Spleen (tissue), 11 donors: ENCODE measurements around the gene PSME3IP1. TPM values are rescaled to one million over a fixed set of nuclear protein-coding genes. Genes with fewer than 3 reads are reported as not detected.

Experiments
- DNase-seq: peaks from one replicate; pipeline ENCODE4 v3.0.0-alpha.2; 2020
- H3K27ac ChIP-seq, 8 donors: fragments of 200-600 bp; sonication (generic) in 7 of 8; 1 replicate in 4 of 8; 2 replicates in 4 of 8; pipeline versions ENCODE4 v1.5.0 to v1.8.0; 2016 to 2021; ENCODE audit warnings: inconsistent platforms in 4 of 8, mild to moderate bottlenecking in 4 of 8, moderate library complexity in 1 of 8
- H3K27me3 ChIP-seq, 7 donors: fragments of 200-600 bp; sonication (generic) in 6 of 7; replicated peaks in 1 of 7; 1 replicate in 4 of 7; 2 replicates in 3 of 7; pipeline versions ENCODE4 v1.5.0 to v1.8.0; 2016 to 2021; ENCODE audit warnings: inconsistent platforms in 3 of 7, mild to moderate bottlenecking in 1 of 7
- H3K36me3 ChIP-seq, 6 donors: fragments of 200-600 bp; sonication (generic) in 5 of 6; 1 replicate in 4 of 6; 2 replicates in 2 of 6; pipeline versions ENCODE4 v1.5.0 to v1.8.0; 2016 to 2021; ENCODE audit warnings: inconsistent platforms in 2 of 6
- H3K4me1 ChIP-seq, 6 donors: fragments of 200-600 bp; sonication (generic) in 5 of 6; 1 replicate in 3 of 6; 2 replicates in 3 of 6; pipeline versions ENCODE4 v1.5.0 to v1.8.0; 2016 to 2021; ENCODE audit warnings: inconsistent platforms in 3 of 6
- H3K4me3 ChIP-seq, 8 donors: fragments of 200-600 bp; sonication (generic) in 7 of 8; 1 replicate in 4 of 8; 2 replicates in 4 of 8; pipeline versions ENCODE4 v1.5.0 to v1.8.0; 2016 to 2021; ENCODE audit warnings: inconsistent platforms in 4 of 8, mild to moderate bottlenecking in 4 of 8, moderate library complexity in 2 of 8
- H3K9me3 ChIP-seq, 8 donors: fragments of 200-600 bp; sonication (generic) in 7 of 8; 1 replicate in 4 of 8; 2 replicates in 4 of 8; pipeline versions ENCODE4 v1.5.0 to v1.8.0; 2016 to 2021; ENCODE audit warnings: inconsistent platforms in 4 of 8
- POLR2A ChIP-seq, 3 donors: fragments of 450-650 bp; IDR thresholded peaks; one replicate each; pipeline ENCODE4 v1.5.1; 2017; ENCODE audit warnings: antibody characterized with exemption in 3 of 3, mild to moderate bottlenecking in 1 of 3
- POLR2AphosphoS5 ChIP-seq, 3 donors: sonication (generic); formaldehyde crosslinking; IDR thresholded peaks; one replicate each; pipeline ENCODE4 v1.5.1; 2017; ENCODE audit warnings: antibody characterized with exemption in 3 of 3
- WGBS, 5 donors: extraction: QIAGEN DNeasy Blood & Tissue Kit in 3 of 5; methylation state at CpG; one replicate each; pipeline versions ENCODE4 v1.1.5 to v1.1.7; 2013 to 2018; 5-methylcytosine and 5-hydroxymethylcytosine counted together
- intact Hi-C: fragments of 100-400 bp; cut with DNase I; formaldehyde crosslinking; loops from one replicate; pipeline ENCODE4 v1.15.0; 2023; ENCODE audit warnings: low total_unique reads
- polyA plus RNA-seq, 3 donors: library from polyadenylated mRNA; stranded (reverse); fragments of 200-250 nt; gene quantifications; one replicate each; pipeline ENCODE4 v1.2.1, GENCODE V29; 2013
- total RNA-seq, 7 donors: library from RNA; depleted of rRNA in 3 of 7; stranded (reverse); fragments of >200 nt in 3 of 7; fragmentation: NEBNext Ultra II Directional in 4 of 7; extraction: Animal tissue kit (Norgen Biotek cat#: 25700) in 4 of 7; gene quantifications; one replicate each; pipeline versions ENCODE4 v1.1.0 to v1.2.1, GENCODE V29; 2016 to 2021
- TF ChIP-seq, protein P1 (sequence below), 11 experiments: fragments of 200-600 bp in 7 of 11; fragments of 450-650 bp in 4 of 11; sonication (generic) in 4 of 11; IDR thresholded peaks in 8 of 11; conservative IDR thresholded peaks in 3 of 11; 1 replicate in 7 of 11; 2 replicates in 4 of 11; pipeline versions ENCODE4 v1.4.0 to v1.8.0; 2016 to 2021; ENCODE audit warnings: antibody characterized with exemption in 11 of 11, inconsistent platforms in 4 of 11, mild to moderate bottlenecking in 1 of 11
- donor health status: healthy with polysubstance abuse.
- donor health status: DM: no; HTN: no; CAD: no; lungs with moderate emphysema.
- donor health status: DM: no; HTN: no; CAD: no.
- donor health status: Bipolar disorder and iron deficiency.
- donor health status: healthy.
- donor health status: DM: no; HTN: no; CAD: no.
- donor health status: DM: yes; HTN: yes; CAD: no.

Gene PSME3IP1
- total and polyA plus RNA-seq, 10 donors = 64.6 to 128 (median 96.0) TPM

GRCh38 chr16:57149391-57149790, 36.4 kb downstream of the PSME3IP1 start:
- no peak for DNase-seq
- Histone ChIP-seq H3K9me3 (no peaks in the 10 kb centered on the region), H3K4me3 (no peak overlapping the region), H3K27me3 (no peaks in the 10 kb centered on the region), H3K4me1 (peaks cover 18 to 62% (median 37%) of the 10 kb centered on the region in 6 donors), H3K36me3 (peaks cover 0 to 73% (median 25%) of the 10 kb centered on the region in 6 donors), H3K27ac (peak overlapping the region in 1 of 8 donors; percentile 17)
- intact Hi-C loops = no loop called here
- TF ChIP-seq, protein P1, sequence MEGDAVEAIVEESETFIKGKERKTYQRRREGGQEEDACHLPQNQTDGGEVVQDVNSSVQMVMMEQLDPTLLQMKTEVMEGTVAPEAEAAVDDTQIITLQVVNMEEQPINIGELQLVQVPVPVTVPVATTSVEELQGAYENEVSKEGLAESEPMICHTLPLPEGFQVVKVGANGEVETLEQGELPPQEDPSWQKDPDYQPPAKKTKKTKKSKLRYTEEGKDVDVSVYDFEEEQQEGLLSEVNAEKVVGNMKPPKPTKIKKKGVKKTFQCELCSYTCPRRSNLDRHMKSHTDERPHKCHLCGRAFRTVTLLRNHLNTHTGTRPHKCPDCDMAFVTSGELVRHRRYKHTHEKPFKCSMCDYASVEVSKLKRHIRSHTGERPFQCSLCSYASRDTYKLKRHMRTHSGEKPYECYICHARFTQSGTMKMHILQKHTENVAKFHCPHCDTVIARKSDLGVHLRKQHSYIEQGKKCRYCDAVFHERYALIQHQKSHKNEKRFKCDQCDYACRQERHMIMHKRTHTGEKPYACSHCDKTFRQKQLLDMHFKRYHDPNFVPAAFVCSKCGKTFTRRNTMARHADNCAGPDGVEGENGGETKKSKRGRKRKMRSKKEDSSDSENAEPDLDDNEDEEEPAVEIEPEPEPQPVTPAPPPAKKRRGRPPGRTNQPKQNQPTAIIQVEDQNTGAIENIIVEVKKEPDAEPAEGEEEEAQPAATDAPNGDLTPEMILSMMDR (IDR thresholded peaks at IDR 0.05 in 8 of 11, conservative IDR thresholded peaks at IDR 0.05 in 3 of 11) = no peak
- TF ChIP-seq POLR2AphosphoS5 (IDR thresholded peaks at IDR 0.05) (peak in 1 of 3 donors; percentile 49), POLR2A (IDR thresholded peaks at IDR 0.05) (no peak)
- WGBS, 5 donors = 90 to 96% (median 94%) methylated on average over 7 to 10 of the region's 10 CpGs

DNA sequence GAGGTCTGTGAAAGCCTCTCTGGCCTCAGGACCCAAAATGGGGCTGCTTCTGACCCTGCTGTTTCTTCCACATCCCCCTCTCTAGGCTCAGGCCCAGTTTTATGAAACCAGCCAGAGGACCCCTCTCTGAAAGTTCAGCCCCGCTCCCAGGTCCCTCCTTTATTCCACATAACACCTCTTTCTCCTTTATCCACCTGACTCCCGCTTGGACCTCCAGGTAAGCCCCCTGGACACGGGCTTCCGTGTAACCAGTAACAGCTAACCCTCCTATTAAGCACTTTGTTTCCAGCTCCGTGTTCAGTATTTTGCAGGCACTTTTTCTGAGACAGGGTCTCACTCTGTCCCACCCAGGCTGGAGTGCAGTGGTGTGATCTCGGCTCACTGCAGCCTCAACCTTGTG, 37.4 kb downstream of the PSME3IP1 start:
- Histone ChIP-seq H3K27me3 (no peaks in the 10 kb centered on the region), H3K4me3 (no peak overlapping the region), H3K4me1 (peaks cover 18 to 71% (median 42%) of the 10 kb centered on the region in 6 donors), H3K9me3 (no peaks in the 10 kb centered on the region), H3K27ac (peak overlapping the region in 5 of 8 donors; percentile 23 to 77 (median 48)), H3K36me3 (peaks cover 0 to 73% (median 16%) of the 10 kb centered on the region in 6 donors)
- intact Hi-C loops = no loop called here
- DNase-seq = peak; percentile 38
- 95 to 97% (median 96%) methylated on average over 6 of the region's 6 CpGs for WGBS, 5 donors
- TF ChIP-seq, protein P1 (IDR thresholded peaks at IDR 0.05 in 8 of 11, conservative IDR thresholded peaks at IDR 0.05 in 3 of 11) = no peak
- no peak for TF ChIP-seq POLR2A (IDR thresholded peaks at IDR 0.05)
- no peak for TF ChIP-seq POLR2AphosphoS5 (IDR thresholded peaks at IDR 0.05)

DNA sequence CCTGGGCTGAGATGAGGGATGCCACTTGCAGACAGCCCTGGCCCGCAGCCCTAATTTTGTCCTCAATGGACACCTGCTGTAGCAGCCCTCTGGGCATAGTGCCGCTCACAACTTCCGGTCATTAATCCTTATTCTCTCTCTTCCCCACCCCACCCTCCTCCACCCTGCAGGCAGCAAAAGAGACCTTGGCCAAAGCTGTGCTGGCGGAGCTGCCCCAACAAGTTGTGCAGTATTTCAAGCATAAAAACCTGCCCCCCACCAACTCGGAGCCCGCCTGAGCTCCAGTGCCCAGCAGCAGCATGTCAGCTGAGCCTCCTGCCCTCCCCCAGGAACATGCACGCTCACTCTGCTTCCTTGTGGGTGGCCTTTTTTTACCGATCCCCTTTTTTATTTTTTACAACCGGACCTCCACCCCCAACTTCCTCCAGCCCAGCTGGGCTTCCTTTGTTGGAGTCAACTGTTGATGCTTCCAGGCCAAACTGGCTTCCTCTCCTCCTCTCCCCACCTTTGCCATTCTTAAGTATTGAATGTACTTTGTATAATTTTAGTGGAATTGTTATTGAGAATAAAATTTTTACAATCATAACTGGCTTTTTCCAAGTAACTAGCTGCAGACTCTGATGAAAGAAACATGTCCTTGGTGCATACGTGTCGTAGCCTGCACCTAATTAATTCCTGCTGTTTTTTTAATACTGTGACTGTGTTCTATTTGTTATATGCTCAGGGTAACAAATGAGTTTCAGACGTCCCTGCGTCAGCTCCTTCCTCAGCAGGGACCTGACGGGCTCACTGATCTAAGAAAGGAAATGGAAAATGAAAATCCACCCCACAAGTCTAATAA, 38.2 kb downstream of the PSME3IP1 start:
- no peaks in the 10 kb centered on the region for H3K9me3 ChIP-seq
- DNase-seq = peak; percentile 72
- H3K27ac ChIP-seq = peak overlapping the region in 6 of 8 donors; percentile 30 to 77 (median 48)
- intact Hi-C loops = no loop called here
- no peaks in the 10 kb centered on the region for H3K27me3 ChIP-seq
- WGBS, 5 donors = 19 to 29% (median 26%) methylated on average over 14 of the region's 14 CpGs
- no peak overlapping the region for H3K4me3 ChIP-seq
- peaks cover 22 to 80% (median 49%) of the 10 kb centered on the region in 6 donors for H3K4me1 ChIP-seq
- TF ChIP-seq POLR2AphosphoS5 (IDR thresholded peaks at IDR 0.05) (peak in 2 of 3 donors; percentile 17 to 44), POLR2A (IDR thresholded peaks at IDR 0.05) (no peak)
- TF ChIP-seq, protein P1 (IDR thresholded peaks at IDR 0.05 in 8 of 11, conservative IDR thresholded peaks at IDR 0.05 in 3 of 11) = no peak
- H3K36me3 ChIP-seq = peaks cover 0 to 65% (median 8%) of the 10 kb centered on the region in 6 donors

GRCh38 chr16:57146735-57147134, 39.1 kb downstream of the PSME3IP1 start:
- 79 to 100% (median 93%) methylated on average over 5 of the region's 5 CpGs for WGBS, 5 donors
- peak; percentile 35 for DNase-seq
- Histone ChIP-seq H3K27me3 (no peaks in the 10 kb centered on the region), H3K36me3 (peaks cover 0 to 57% (median 5%) of the 10 kb centered on the region in 6 donors), H3K4me1 (peaks cover 29 to 80% (median 58%) of the 10 kb centered on the region in 6 donors), H3K27ac (peak overlapping the region in 5 of 8 donors; percentile 7 to 77 (median 47)), H3K4me3 (no peak overlapping the region), H3K9me3 (no peaks in the 10 kb centered on the region)
- intact Hi-C loops = no loop called here
- no peak for TF ChIP-seq POLR2AphosphoS5 (IDR thresholded peaks at IDR 0.05)
- TF ChIP-seq POLR2A (IDR thresholded peaks at IDR 0.05) = no peak
- TF ChIP-seq, protein P1 (IDR thresholded peaks at IDR 0.05 in 8 of 11, conservative IDR thresholded peaks at IDR 0.05 in 3 of 11) = no peak
